Measurements from ENCODE around the gene CCNF. TPM values are rescaled to one million over a fixed set of nuclear protein-coding genes. Genes with fewer than 3 reads are reported as not detected.
A peak's percentile ranks its signal among the peaks of the same experiment; 100 is the strongest.
"Not testable (repeated sequence)": the region's sequence is repeated elsewhere in the genome, so short reads cannot be mapped to it uniquely, and the experiment has no call there.

The CCNF gene
- total RNA-seq = 26.5 and 27.8 TPM in 2 replicates
- long read RNA-seq, full-length matches to known transcripts = 41 of 71 reads
- long read RNA-seq, partial matches to known transcripts = 16 of 71 reads
- long read RNA-seq, other reads (novel, unspliced or antisense) = 14 of 71 reads

- no peaks in the 10 kb centered on the region for H3K9me3 Mint-ChIP-seq (ENCODE audit: low read depth)
- H3K27me3 Mint-ChIP-seq = peaks cover 17% of the 10 kb centered on the region
- H3K27ac Mint-ChIP-seq = peak within 1 kb of the TSS; percentile 88
- H3K4me1 Mint-ChIP-seq (ENCODE audit: low read depth) = peaks cover 11% of the 10 kb centered on the region
- H3K36me3 Mint-ChIP-seq (ENCODE audit: insufficient read depth) = peaks cover 5% of the 10 kb centered on the region
- H3K4me3 Mint-ChIP-seq (ENCODE audit: low read depth) = peak within 1 kb of the TSS; percentile 79
- DNase-seq (ENCODE audit: low spot score, unreplicated experiment) = peak; percentile 98
- peak; percentile 12 for TF ChIP-seq CTCF (IDR thresholded peaks at IDR 0.05; ENCODE audit: unreplicated experiment)
Measured at GRCh38 chr16:2429034-2429770, at the start of gene CCNF. Gene CCNF (plus strand): TSS chr16:2429447. CDS start chr16:2429482, 35 bp downstream.

- H3K4me3 Mint-ChIP-seq (ENCODE audit: low read depth) = no peak overlapping the region
- no peak overlapping the region for H3K27ac Mint-ChIP-seq
- peaks cover 3% of the 10 kb centered on the region for H3K27me3 Mint-ChIP-seq
- TF ChIP-seq CTCF (IDR thresholded peaks at IDR 0.05; ENCODE audit: unreplicated experiment) = no peak
- H3K4me1 Mint-ChIP-seq (ENCODE audit: low read depth) = peaks cover 7% of the 10 kb centered on the region
- peaks cover 1% of the 10 kb centered on the region for H3K36me3 Mint-ChIP-seq (ENCODE audit: insufficient read depth)
- H3K9me3 Mint-ChIP-seq (ENCODE audit: low read depth) = peaks cover 11% of the 10 kb centered on the region
- DNase-seq (ENCODE audit: low spot score, unreplicated experiment) = no peak
Measured at GRCh38 chr16:2383501-2383900, 45.7 kb upstream of the CCNF start.

GRCh38 chr16:2384426-2384825 lies 44.8 kb upstream of the CCNF start:
- Mint-ChIP-seq H3K4me1 (ENCODE audit: low read depth) (peaks cover 7% of the 10 kb centered on the region), H3K9me3 (ENCODE audit: low read depth) (peaks cover 16% of the 10 kb centered on the region), H3K4me3 (ENCODE audit: low read depth) (no peak overlapping the region), H3K36me3 (ENCODE audit: insufficient read depth) (peaks cover 1% of the 10 kb centered on the region), H3K27me3 (peaks cover under 1% of the 10 kb centered on the region), H3K27ac (no peak overlapping the region)
- TF ChIP-seq CTCF (IDR thresholded peaks at IDR 0.05; ENCODE audit: unreplicated experiment) = no peak
- DNase-seq (ENCODE audit: low spot score, unreplicated experiment) = no peak

- no peak for DNase-seq (ENCODE audit: low spot score, unreplicated experiment)
- H3K27me3 Mint-ChIP-seq = no peaks in the 10 kb centered on the region
Measured at GRCh38 chr16:2385190-2385836, 43.9 kb upstream of the CCNF start.

GRCh38 chr16:2385982-2386381 lies 43.3 kb upstream of the CCNF start:
- H3K9me3 Mint-ChIP-seq (ENCODE audit: low read depth) = peaks cover 16% of the 10 kb centered on the region
- not testable (repeated sequence) for DNase-seq (ENCODE audit: low spot score, unreplicated experiment); H3K4me1 Mint-ChIP-seq (ENCODE audit: low read depth); H3K27me3 Mint-ChIP-seq; H3K27ac Mint-ChIP-seq; H3K4me3 Mint-ChIP-seq (ENCODE audit: low read depth); H3K36me3 Mint-ChIP-seq (ENCODE audit: insufficient read depth)

More at GRCh38 chr16:2385190-2385836, 43.9 kb upstream of the CCNF start:
- Mint-ChIP-seq H3K9me3 (ENCODE audit: low read depth) (peaks cover 16% of the 10 kb centered on the region), H3K36me3 (ENCODE audit: insufficient read depth) (peaks cover 1% of the 10 kb centered on the region), H3K4me3 (ENCODE audit: low read depth) (no peak overlapping the region), H3K4me1 (ENCODE audit: low read depth) (peaks cover 7% of the 10 kb centered on the region), H3K27ac (no peak overlapping the region)
- no peak for TF ChIP-seq CTCF (IDR thresholded peaks at IDR 0.05; ENCODE audit: unreplicated experiment)
